AG09309 (cell line): ENCODE results near the gene CXorf58.

Experiments used
- DNase-seq: peaks from one replicate; pipeline ENCODE4 v3.0.0-alpha.2; 2010; ENCODE audit warnings: low read depth
- H3K4me3 ChIP-seq: 2 replicates; pipeline ENCODE4 v1.5.1; 2011; ENCODE audit warnings: mild to moderate bottlenecking, low read depth, low read length, moderate library complexity; ENCODE audit not compliant: control insufficient read depth
- TF ChIP-seq, protein P1 (sequence below): IDR thresholded peaks from 2 replicates; pipeline ENCODE4 v1.5.1; 2011; ENCODE audit warnings: mild to moderate bottlenecking, low read depth, low read length, inconsistent platforms; ENCODE audit not compliant: insufficient read depth, control insufficient read depth; ENCODE audit errors: missing control alignments

CXorf58 gene

GRCh38 chrX:23935106-23935505, 27.3 kb downstream of the CXorf58 start:
- TF ChIP-seq, protein P1, sequence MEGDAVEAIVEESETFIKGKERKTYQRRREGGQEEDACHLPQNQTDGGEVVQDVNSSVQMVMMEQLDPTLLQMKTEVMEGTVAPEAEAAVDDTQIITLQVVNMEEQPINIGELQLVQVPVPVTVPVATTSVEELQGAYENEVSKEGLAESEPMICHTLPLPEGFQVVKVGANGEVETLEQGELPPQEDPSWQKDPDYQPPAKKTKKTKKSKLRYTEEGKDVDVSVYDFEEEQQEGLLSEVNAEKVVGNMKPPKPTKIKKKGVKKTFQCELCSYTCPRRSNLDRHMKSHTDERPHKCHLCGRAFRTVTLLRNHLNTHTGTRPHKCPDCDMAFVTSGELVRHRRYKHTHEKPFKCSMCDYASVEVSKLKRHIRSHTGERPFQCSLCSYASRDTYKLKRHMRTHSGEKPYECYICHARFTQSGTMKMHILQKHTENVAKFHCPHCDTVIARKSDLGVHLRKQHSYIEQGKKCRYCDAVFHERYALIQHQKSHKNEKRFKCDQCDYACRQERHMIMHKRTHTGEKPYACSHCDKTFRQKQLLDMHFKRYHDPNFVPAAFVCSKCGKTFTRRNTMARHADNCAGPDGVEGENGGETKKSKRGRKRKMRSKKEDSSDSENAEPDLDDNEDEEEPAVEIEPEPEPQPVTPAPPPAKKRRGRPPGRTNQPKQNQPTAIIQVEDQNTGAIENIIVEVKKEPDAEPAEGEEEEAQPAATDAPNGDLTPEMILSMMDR, result no peak
- DNase-seq, result no peak
- H3K4me3 ChIP-seq, result no peak overlapping the region

DNA sequence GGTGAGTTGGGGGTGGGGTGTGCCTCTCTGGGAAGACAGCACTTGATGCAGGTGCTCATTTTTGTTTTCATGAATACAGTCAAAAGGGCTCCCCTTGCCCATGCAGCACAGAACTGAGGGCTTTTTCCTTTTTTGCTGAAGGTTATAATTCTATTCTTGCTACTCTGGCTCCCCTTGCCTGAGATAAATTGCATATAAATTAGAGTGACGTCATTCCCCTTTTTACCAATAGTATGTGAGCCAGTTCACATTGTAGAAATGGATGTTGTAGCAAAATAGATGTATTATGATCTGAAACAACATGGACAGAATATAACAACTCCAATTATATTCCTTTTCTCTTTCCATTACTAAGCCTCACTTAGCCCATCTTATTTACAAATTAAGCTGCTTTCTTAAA, 28.4 kb downstream of the CXorf58 start:
- H3K4me3 ChIP-seq, result no peak overlapping the region
- TF ChIP-seq, protein P1, result no peak
- no peak for DNase-seq

- H3K4me3 ChIP-seq, result no peak overlapping the region
- TF ChIP-seq, protein P1, result no peak
- no peak for DNase-seq
Observed at GRCh38 chrX:23937100-23937499, 29.3 kb downstream of the CXorf58 start.

- H3K4me3 ChIP-seq, result no peak overlapping the region
- no peak for DNase-seq
- TF ChIP-seq, protein P1, result no peak
Observed at GRCh38 chrX:23938690-23939089, 30.9 kb downstream of the CXorf58 start.

- no peak overlapping the region for H3K4me3 ChIP-seq
- TF ChIP-seq, protein P1, result no peak
- no peak for DNase-seq
Observed at GRCh38 chrX:23939203-23939602, 31.4 kb downstream of the CXorf58 start.

DNA sequence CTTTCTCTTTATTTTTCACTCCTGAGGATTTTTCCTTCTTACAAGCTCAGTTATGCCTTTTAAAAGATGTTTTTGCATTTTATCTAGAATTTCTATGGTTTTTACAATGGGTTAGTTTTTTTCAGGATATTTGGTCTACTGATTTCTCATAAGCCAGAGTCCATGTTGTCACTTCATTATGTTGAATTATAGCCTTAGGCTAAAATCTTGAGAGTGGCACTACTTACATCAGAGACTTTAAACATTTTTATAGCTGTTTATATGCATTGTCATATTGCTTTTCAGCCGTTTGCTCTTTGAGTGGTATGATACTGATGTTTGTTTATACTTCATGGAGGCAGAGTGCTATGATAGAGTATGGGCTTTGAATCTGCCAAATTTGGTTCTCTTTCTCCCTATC, 36.4 kb downstream of the CXorf58 start:
- no peak overlapping the region for H3K4me3 ChIP-seq
- TF ChIP-seq, protein P1, result no peak
- DNase-seq, result no peak

DNA sequence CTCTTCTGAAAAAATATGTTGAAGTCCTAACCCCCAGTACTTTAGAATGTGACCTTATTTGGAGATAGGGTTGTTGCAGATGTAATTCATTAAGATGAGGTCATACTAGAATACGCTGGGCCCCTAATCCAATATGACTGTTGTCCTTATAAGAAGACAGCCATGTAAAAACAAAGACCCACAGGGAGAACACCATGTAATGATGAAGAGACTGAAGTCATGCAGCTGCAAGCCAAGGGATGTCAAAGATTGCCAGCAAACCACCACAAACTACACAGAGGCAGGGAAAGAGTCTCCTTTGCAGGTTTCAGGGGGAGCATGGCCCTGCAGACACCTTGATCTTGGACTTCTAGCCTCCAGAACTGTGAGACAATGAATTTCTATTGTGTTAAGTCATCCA, 37.4 kb downstream of the CXorf58 start:
- no peak for DNase-seq
- TF ChIP-seq, protein P1, result no peak
- no peak overlapping the region for H3K4me3 ChIP-seq
